H1 (cell line): ENCODE measurements around the gene ZKSCAN1. TPM values are rescaled to one million over a fixed set of nuclear protein-coding genes. Genes with fewer than 3 reads are reported as not detected.

Experiments used
- CTCF ChIA-PET: fragments of 300-600 bp; sonication (Branson Sonifier 250); formaldehyde crosslinking; loops from one replicate; lab custom pipeline; 2021; ENCODE audit not compliant: partially characterized antibody; lab: Charles Lee
- POLR2A ChIA-PET: fragments of 300-600 bp; sonication (Branson Sonifier 250); formaldehyde crosslinking; loops from one replicate; lab custom pipeline; 2021; ENCODE audit warnings: inconsistent platforms; ENCODE audit not compliant: partially characterized antibody; lab: Charles Lee
- DNase-seq, 2 experiments: peaks; one replicate each; pipeline versions ENCODE4 v3.0.0 to v3.0.0-alpha.2; 2010 to 2022; ENCODE audit warnings: low spot score in 2 of 2, low read depth in 1 of 2, mixed read lengths in 1 of 2
- FAIRE-seq: peaks from 2 replicates; lab custom pipeline; 2011; peaks lifted over from hg19 to GRCh38; lab: Jason Lieb, UNC
- H2AFZ ChIP-seq: 2 replicates; pipeline ENCODE4 v1.8.1; 2012; ENCODE audit warnings: low read length, inconsistent platforms
- H2AK5ac ChIP-seq: 2 replicates; pipeline ENCODE4 v1.6.1; 2013; ENCODE audit warnings: low read depth, low read length
- H2BK120ac ChIP-seq: replicated peaks from 2 replicates; pipeline ENCODE3; 2013; ENCODE audit warnings: low read depth, low read length, inconsistent platforms
- H2BK12ac ChIP-seq: 2 replicates; pipeline ENCODE4 v1.6.1; 2013; ENCODE audit warnings: low read depth, low read length
- H2BK15ac ChIP-seq: 2 replicates; pipeline ENCODE4 v1.6.1; 2013; ENCODE audit warnings: low read length
- H2BK20ac ChIP-seq: 2 replicates; pipeline ENCODE4 v1.6.1; 2013; ENCODE audit warnings: low read length
- H2BK5ac ChIP-seq: 2 replicates; pipeline ENCODE4 v1.6.1; 2013; ENCODE audit warnings: low read depth, low read length
- H3K14ac ChIP-seq: 2 replicates; pipeline ENCODE4 v1.6.1; 2013; ENCODE audit warnings: inconsistent platforms; ENCODE audit not compliant: insufficient read length
- H3K18ac ChIP-seq: 2 replicates; pipeline ENCODE4 v1.6.1; 2013; ENCODE audit warnings: low read length; ENCODE audit errors: extremely low read depth
- H3K23ac ChIP-seq: 2 replicates; pipeline ENCODE4 v1.6.1; 2013; ENCODE audit warnings: inconsistent platforms; ENCODE audit not compliant: insufficient read length
- H3K23me2 ChIP-seq: 2 replicates; pipeline ENCODE4 v1.6.1; 2013; ENCODE audit warnings: low read depth, low read length
- H3K27ac ChIP-seq: 2 replicates; pipeline ENCODE4 v1.6.1; 2011; ENCODE audit warnings: low read depth, low read length, inconsistent platforms
- H3K27me3 ChIP-seq, 4 experiments: replicated peaks in 1 of 4; 1 replicate in 1 of 4; 2 replicates in 3 of 4; pipeline versions ENCODE4 v1.6.1 to v1.8.1; 2011 to 2013; ENCODE audit warnings: low read length in 3 of 4, mild to moderate bottlenecking in 3 of 4, inconsistent platforms in 2 of 4, mixed read lengths in 2 of 4, moderate library complexity in 1 of 4; ENCODE audit not compliant: control insufficient read depth in 3 of 4, insufficient read depth in 3 of 4; ENCODE audit errors: extremely low read depth in 1 of 4
- H3K36me3 ChIP-seq, 4 experiments: 2 replicates each; pipeline versions ENCODE4 v1.6.1 to v1.8.1; 2011 to 2013; ENCODE audit warnings: mild to moderate bottlenecking in 4 of 4, low read length in 3 of 4, moderate library complexity in 2 of 4, control low read depth in 1 of 4, inconsistent platforms in 1 of 4; ENCODE audit not compliant: insufficient read depth in 4 of 4, control insufficient read depth in 2 of 4
- H3K4ac ChIP-seq: replicated peaks from 2 replicates; pipeline ENCODE3; 2013; ENCODE audit warnings: low read length, low read depth, mixed read lengths, inconsistent platforms; ENCODE audit not compliant: insufficient read length
- H3K4me1 ChIP-seq, 4 experiments: replicated peaks in 1 of 4; 1 replicate in 1 of 4; 2 replicates in 3 of 4; pipeline versions ENCODE4 v1.6.1 to v1.8.1; 2011 to 2013; ENCODE audit warnings: low read length in 3 of 4, inconsistent platforms in 2 of 4, mixed read lengths in 1 of 4; ENCODE audit not compliant: insufficient read depth in 4 of 4, control insufficient read depth in 3 of 4
- H3K4me2 ChIP-seq, 2 experiments: 2 replicates each; pipeline versions ENCODE4 v1.6.1 to v1.8.1; 2011 to 2013; ENCODE audit warnings: low read depth in 2 of 2, low read length in 2 of 2, control low read depth in 1 of 2, inconsistent platforms in 1 of 2, mild to moderate bottlenecking in 1 of 2; ENCODE audit not compliant: insufficient read depth in 1 of 2
- H3K4me3 ChIP-seq, 4 experiments: fragments of 200-600, 300-600 bp in 1 of 4; sonication (generic), shearing (Covaris generic), sonication (Bioruptor Twin) in 1 of 4; 2 replicates each; pipeline versions ENCODE4 v1.5.1 to v1.8.1; 2011 to 2016; ENCODE audit warnings: low read length in 4 of 4, low read depth in 3 of 4, control low read depth in 2 of 4, inconsistent platforms in 2 of 4, mild to moderate bottlenecking in 2 of 4, mixed read lengths in 1 of 4, moderate library complexity in 1 of 4; ENCODE audit not compliant: insufficient read depth in 2 of 4; ENCODE audit errors: extremely low read depth in 1 of 4
- H3K56ac ChIP-seq: replicated peaks from 2 replicates; pipeline ENCODE3; 2013; ENCODE audit warnings: low read depth, mild to moderate bottlenecking, mixed read lengths, low read length, inconsistent platforms; ENCODE audit not compliant: insufficient read length
- H3K79me1 ChIP-seq: 2 replicates; pipeline ENCODE4 v1.6.1; 2013; ENCODE audit warnings: low read depth, low read length, control low read depth
- H3K79me2 ChIP-seq, 2 experiments: 2 replicates each; pipeline versions ENCODE4 v1.6.1 to v1.8.1; 2012 to 2013; ENCODE audit warnings: low read length in 2 of 2, mild to moderate bottlenecking in 2 of 2, inconsistent platforms in 1 of 2; ENCODE audit not compliant: insufficient read depth in 2 of 2, control insufficient read depth in 1 of 2
- H3K9ac ChIP-seq, 4 experiments: replicated peaks in 1 of 4; 1 replicate in 1 of 4; 2 replicates in 3 of 4; pipeline versions ENCODE4 v1.6.1 to v1.8.1; 2011 to 2013; ENCODE audit warnings: low read depth in 3 of 4, low read length in 3 of 4, control low read depth in 2 of 4, mild to moderate bottlenecking in 2 of 4, moderate library complexity in 2 of 4, inconsistent platforms in 1 of 4; ENCODE audit errors: extremely low read depth in 1 of 4
- H3K9me3 ChIP-seq, 2 experiments: 2 replicates each; pipeline versions ENCODE4 v1.6.1 to v1.8.1; 2012 to 2013; ENCODE audit warnings: mild to moderate bottlenecking in 2 of 2, moderate library complexity in 2 of 2, control low read depth in 1 of 2, inconsistent platforms in 1 of 2, low read depth in 1 of 2, low read length in 1 of 2, mixed read lengths in 1 of 2; ENCODE audit not compliant: insufficient read depth in 2 of 2
- H4K20me1 ChIP-seq, 2 experiments: replicated peaks in 1 of 2; 2 replicates each; pipeline versions ENCODE3 to v1.8.1; 2011 to 2013; ENCODE audit warnings: inconsistent platforms in 2 of 2, low read length in 2 of 2, mild to moderate bottlenecking in 1 of 2; ENCODE audit not compliant: insufficient read depth in 2 of 2, control insufficient read depth in 1 of 2
- H4K5ac ChIP-seq: 2 replicates; pipeline ENCODE4 v1.6.1; 2013; ENCODE audit warnings: low read length, low read depth, mixed read lengths, inconsistent platforms; ENCODE audit not compliant: insufficient read length
- H4K8ac ChIP-seq: 2 replicates; pipeline ENCODE4 v1.8.0; 2013; ENCODE audit warnings: mild to moderate bottlenecking, moderate library complexity, low read length, inconsistent platforms; ENCODE audit not compliant: insufficient read depth; ENCODE audit errors: extremely low read depth
- H4K91ac ChIP-seq: replicated peaks from 2 replicates; pipeline ENCODE3; 2013; ENCODE audit warnings: low read length, mixed read lengths, inconsistent platforms; ENCODE audit not compliant: insufficient read length
- BACH1 ChIP-seq: IDR thresholded peaks from 2 replicates; pipeline ENCODE4 v1.6.1; 2012; ENCODE audit warnings: low read length, improper control_type of control experiment
- CBX8 ChIP-seq: fragments of 300-800, 300-1000 bp; sonication (generic); IDR thresholded peaks from 2 replicates; pipeline ENCODE4 v1.7.1; 2016; ENCODE audit warnings: low read depth, low read length, borderline replicate concordance
- CREB1 ChIP-seq: IDR thresholded peaks from 2 replicates; pipeline ENCODE4 v1.6.1; 2012; ENCODE audit warnings: inconsistent platforms
- EGR1 ChIP-seq: IDR thresholded peaks from 2 replicates; pipeline ENCODE4 v1.6.1; 2011; ENCODE audit warnings: low read depth, low read length, borderline replicate concordance
- RXRA ChIP-seq: IDR thresholded peaks from 2 replicates; pipeline ENCODE4 v1.6.1; 2011; ENCODE audit warnings: low read depth, mild to moderate bottlenecking, low read length, moderate library complexity; ENCODE audit not compliant: insufficient read depth
- SIX5 ChIP-seq: IDR thresholded peaks from 2 replicates; pipeline ENCODE4 v1.6.1; 2011; ENCODE audit warnings: mild to moderate bottlenecking, low read depth, low read length
- SRF ChIP-seq: IDR thresholded peaks from 2 replicates; pipeline ENCODE4 v1.6.1; 2011; ENCODE audit warnings: mild to moderate bottlenecking, low read depth, low read length, moderate library complexity
- TCF12 ChIP-seq: IDR thresholded peaks from 2 replicates; pipeline ENCODE4 v1.6.1; 2011; ENCODE audit warnings: low read depth, mild to moderate bottlenecking, low read length
- TEAD4 ChIP-seq: IDR thresholded peaks from 2 replicates; pipeline ENCODE4 v1.6.1; 2012; ENCODE audit warnings: low read depth, low read length, inconsistent platforms, mixed read lengths
- YY1 ChIP-seq: IDR thresholded peaks from 2 replicates; pipeline ENCODE4 v1.6.1; 2011; ENCODE audit warnings: low read depth, mild to moderate bottlenecking, low read length
- WGBS, 2 experiments: shearing (Covaris generic) in 1 of 2; methylation state at CpG; one replicate each; pipeline versions ENCODE4 v1.1.6 to v1.1.7; 2013 to 2015; ENCODE audit warnings: low lambda C conversion rate in 2 of 2, mixed read lengths in 2 of 2, inconsistent platforms in 1 of 2, low coverage in 1 of 2, missing lambda C conversion rate in 1 of 2; ENCODE audit not compliant: insufficient replicate concordance in 2 of 2, insufficient coverage in 1 of 2, insufficient read length in 1 of 2; ENCODE audit errors: extremely low coverage in 1 of 2, missing lambda C conversion rate in 1 of 2; 5-methylcytosine and 5-hydroxymethylcytosine counted together
- polyA plus RNA-seq, 7 experiments: library from polyadenylated mRNA; depleted of rRNA in 3 of 7; stranded (reverse) in 5 of 7; unstranded in 2 of 7; fragments of >200 nt in 5 of 7; fragments of 200-250 nt in 2 of 7; gene quantifications; 1 replicate in 5 of 7; 2 replicates in 1 of 7; 4 replicates in 1 of 7; pipeline versions ENCODE4 v1.2.1 to v1.2.3, GENCODE V29; 2011 to 2013; ENCODE audit warnings: missing spikeins in 2 of 7, mixed read lengths in 2 of 7
- total RNA-seq: library from RNA; stranded (reverse); fragmentation: NEBNext Ultra II Directional; extraction: Animal tissue kit (Norgen Biotek cat#: 25700); gene quantifications from 2 replicates; pipeline ENCODE4 v1.2.1, GENCODE V29; 2021
- TF ChIP-seq, protein P1 (sequence below): IDR thresholded peaks from 2 replicates; pipeline ENCODE4 v1.6.1; 2011; ENCODE audit warnings: low read depth, mild to moderate bottlenecking, low read length; ENCODE audit not compliant: insufficient read depth
- TF ChIP-seq, protein P2 (sequence below), 3 experiments: IDR thresholded peaks; 1 replicate in 2 of 3; 2 replicates in 1 of 3; pipeline versions ENCODE4 v1.5.1 to v1.6.1; 2011; ENCODE audit warnings: low read length in 3 of 3, mild to moderate bottlenecking in 3 of 3, inconsistent platforms in 2 of 3, low read depth in 1 of 3, moderate library complexity in 1 of 3; ENCODE audit not compliant: insufficient read depth in 1 of 3; ENCODE audit errors: control extremely low read depth in 1 of 3

ZKSCAN1 gene
- total and polyA plus RNA-seq, 2 of the 8 experiments (the other 6 are each of a cell fraction or from before 2014, with no cell fraction given) = 8.2 to 40.6 TPM

DNA sequence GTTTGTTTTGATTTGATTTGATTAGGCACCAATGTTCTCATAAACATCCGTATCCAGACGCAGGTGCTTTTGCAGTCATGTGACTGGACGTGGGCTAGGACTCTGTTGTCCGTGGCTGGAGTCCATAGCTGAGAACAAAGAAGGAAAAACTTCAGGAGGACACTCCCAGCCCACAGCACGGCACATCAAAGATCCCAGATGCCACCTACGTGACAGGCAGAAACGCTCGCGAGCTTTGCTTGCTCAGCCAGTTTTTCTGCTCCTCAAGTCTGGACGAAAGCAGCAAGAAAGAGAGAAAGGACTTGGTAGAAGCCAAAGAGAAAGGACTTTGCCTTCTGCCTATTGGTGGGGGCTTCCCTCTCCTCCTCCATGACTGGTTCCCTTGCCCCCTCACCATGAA, 6.9 kb upstream of the ZKSCAN1 start:
- no peak overlapping the region for H3K14ac ChIP-seq
- H3K23ac ChIP-seq = no peak overlapping the region
- H4K91ac ChIP-seq = no peak overlapping the region
- H2AFZ ChIP-seq = no peak overlapping the region
- no peak overlapping the region for H4K8ac ChIP-seq
- no peaks in the 10 kb centered on the region for H3K9me3 ChIP-seq
- no peak overlapping the region for H2AK5ac ChIP-seq
- no peak overlapping the region for H4K5ac ChIP-seq
- H3K36me3 ChIP-seq = no peaks in the 10 kb centered on the region
- CTCF ChIA-PET = interaction anchor here (1.1 to 2.1 kb wide), 2 partner anchors 9 to 15 kb away, joined by 3 to 9 read pairs; no protein-coding TSS in a partner anchor
- POLR2A ChIA-PET = interaction anchor here (1.1 to 1.5 kb wide), 3 partner anchors 8 to 93 kb away, joined by 3 to 4 read pairs (median 3); partner anchors contain the start of gene MCM7
- H3K4me2 ChIP-seq = no peak overlapping the region
- no peak overlapping the region for H3K4me3 ChIP-seq
- H3K56ac ChIP-seq = no peak overlapping the region
- H3K27me3 ChIP-seq = no peaks in the 10 kb centered on the region
- no peaks in the 10 kb centered on the region for H3K79me1 ChIP-seq
- no peak overlapping the region for H3K27ac ChIP-seq
- H2BK5ac ChIP-seq = no peak overlapping the region
- H3K9ac ChIP-seq = no peak overlapping the region
- H2BK12ac ChIP-seq = no peak overlapping the region
- H3K4ac ChIP-seq = no peak overlapping the region
- TF ChIP-seq, protein P1, sequence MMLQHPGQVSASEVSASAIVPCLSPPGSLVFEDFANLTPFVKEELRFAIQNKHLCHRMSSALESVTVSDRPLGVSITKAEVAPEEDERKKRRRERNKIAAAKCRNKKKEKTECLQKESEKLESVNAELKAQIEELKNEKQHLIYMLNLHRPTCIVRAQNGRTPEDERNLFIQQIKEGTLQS = no peak
- TF ChIP-seq CREB1 (no peak), EGR1 (no peak), SRF (no peak), SIX5 (no peak), TEAD4 (no peak), BACH1 (no peak), YY1 (no peak), CBX8 (no peak), TCF12 (no peak), RXRA (no peak)
- TF ChIP-seq, protein P2, sequence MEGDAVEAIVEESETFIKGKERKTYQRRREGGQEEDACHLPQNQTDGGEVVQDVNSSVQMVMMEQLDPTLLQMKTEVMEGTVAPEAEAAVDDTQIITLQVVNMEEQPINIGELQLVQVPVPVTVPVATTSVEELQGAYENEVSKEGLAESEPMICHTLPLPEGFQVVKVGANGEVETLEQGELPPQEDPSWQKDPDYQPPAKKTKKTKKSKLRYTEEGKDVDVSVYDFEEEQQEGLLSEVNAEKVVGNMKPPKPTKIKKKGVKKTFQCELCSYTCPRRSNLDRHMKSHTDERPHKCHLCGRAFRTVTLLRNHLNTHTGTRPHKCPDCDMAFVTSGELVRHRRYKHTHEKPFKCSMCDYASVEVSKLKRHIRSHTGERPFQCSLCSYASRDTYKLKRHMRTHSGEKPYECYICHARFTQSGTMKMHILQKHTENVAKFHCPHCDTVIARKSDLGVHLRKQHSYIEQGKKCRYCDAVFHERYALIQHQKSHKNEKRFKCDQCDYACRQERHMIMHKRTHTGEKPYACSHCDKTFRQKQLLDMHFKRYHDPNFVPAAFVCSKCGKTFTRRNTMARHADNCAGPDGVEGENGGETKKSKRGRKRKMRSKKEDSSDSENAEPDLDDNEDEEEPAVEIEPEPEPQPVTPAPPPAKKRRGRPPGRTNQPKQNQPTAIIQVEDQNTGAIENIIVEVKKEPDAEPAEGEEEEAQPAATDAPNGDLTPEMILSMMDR (IDR thresholded peaks at IDR 0.05; ENCODE audit: control extremely low read depth in 1 of 3, insufficient read depth in 1 of 3, low read depth in 1 of 3, low read length in 3 of 3) = no peak
- TF ChIP-seq, all 59 proteins: peak for 0
- H2BK15ac ChIP-seq = no peak overlapping the region
- no peaks in the 10 kb centered on the region for H3K79me2 ChIP-seq
- H2BK20ac ChIP-seq = 0 out of 2 replicates have a peak overlapping the region, but pooled peaks have one; percentile 13
- WGBS, 2 experiments = 79% methylated on average over 10 of the region's 10 CpGs; no CpG with 5 or more reads in 1 of the 2 experiments
- H3K23me2 ChIP-seq = peaks cover 2% of the 10 kb centered on the region; the same call in 1 of the 2 replicates
- H4K20me1 ChIP-seq = no peaks in the 10 kb centered on the region
- H3K18ac ChIP-seq = no peak overlapping the region
- H2BK120ac ChIP-seq = no peak overlapping the region
- no peak for DNase-seq
- peaks cover 0 to 2% (median 0%) of the 10 kb centered on the region in 4 experiments; a peak in 2 of 7 replicates for H3K4me1 ChIP-seq
- no peak for FAIRE-seq
